WTC11 (cell line): ENCODE results near the gene MYNN. TPM values are rescaled to one million over a fixed set of nuclear protein-coding genes. Genes with fewer than 3 reads are reported as not detected.

ENCODE experiments used
- ATAC-seq: fragments of 200-7000 bp; cut with Tn5 transposase; 2 replicates; pipeline ENCODE4 v1.10.0; 2021; ENCODE audit warnings: mild to moderate bottlenecking, moderate library complexity
- CTCF ChIA-PET: fragments of 300-600 bp; sonication (Branson Sonifier 250); formaldehyde crosslinking; loops from one replicate; lab custom pipeline; 2021; ENCODE audit warnings: antibody characterized with exemption; lab: Charles Lee
- POLR2A ChIA-PET: fragments of 350-600 bp; sonication (Branson Sonifier 250); formaldehyde crosslinking; loops from one replicate; lab custom pipeline; 2021; ENCODE audit warnings: antibody characterized with exemption; lab: Charles Lee
- DNase-seq: peaks from one replicate; pipeline ENCODE4 v3.0.0; 2021; ENCODE audit warnings: low spot score
- H3K27ac Mint-ChIP-seq: 2 replicates; pipeline ENCODE4 v1.8.0; 2021; ENCODE audit warnings: mixed read lengths
- H3K27me3 Mint-ChIP-seq: 2 replicates; pipeline ENCODE4 v1.8.0; 2021; ENCODE audit warnings: low read depth, mild to moderate bottlenecking, moderate library complexity, mixed read lengths
- H3K36me3 Mint-ChIP-seq: 2 replicates; pipeline ENCODE4 v1.8.0; 2021; ENCODE audit warnings: mixed read lengths
- H3K4me1 Mint-ChIP-seq: 2 replicates; pipeline ENCODE4 v1.8.0; 2022; ENCODE audit warnings: mixed read lengths
- H3K4me3 Mint-ChIP-seq: 2 replicates; pipeline ENCODE4 v1.8.0; 2021; ENCODE audit warnings: mild to moderate bottlenecking, moderate library complexity, mixed read lengths
- H3K9me3 Mint-ChIP-seq: 2 replicates; pipeline ENCODE4 v1.8.0; 2021; ENCODE audit warnings: mixed read lengths
- ARID4B ChIP-seq: sonication (generic); formaldehyde crosslinking; IDR thresholded peaks from 2 replicates; pipeline ENCODE4 v1.8.0; 2023; ENCODE audit warnings: missing genetic modification reagents, mild to moderate bottlenecking, borderline replicate concordance
- ATF3 ChIP-seq: sonication (generic); formaldehyde crosslinking; conservative IDR thresholded peaks from 2 replicates; pipeline ENCODE4 v1.8.1; 2022; ENCODE audit warnings: mild to moderate bottlenecking, missing genetic modification reagents
- CBFB ChIP-seq: sonication (generic); formaldehyde crosslinking; IDR thresholded peaks from 2 replicates; pipeline ENCODE4 v1.8.1; 2022; ENCODE audit warnings: mild to moderate bottlenecking, low read depth, missing genetic modification reagents
- CDX4 ChIP-seq: fragments of 250-450 bp; sonication (Bioruptor Pico); IDR thresholded peaks from 2 replicates; pipeline ENCODE4 v1.9.0; 2021; ENCODE audit warnings: moderate library complexity, mild to moderate bottlenecking, inconsistent platforms, borderline replicate concordance
- CREB1 ChIP-seq: sonication (generic); formaldehyde crosslinking; IDR thresholded peaks from 2 replicates; pipeline ENCODE4 v1.8.0; 2023; ENCODE audit warnings: mild to moderate bottlenecking, missing genetic modification reagents
- EMX1 ChIP-seq: fragments of 250-450 bp; sonication (Bioruptor Pico); IDR thresholded peaks from 2 replicates; pipeline ENCODE4 v1.8.0; 2021; ENCODE audit warnings: mild to moderate bottlenecking
- HMGXB4 ChIP-seq: sonication (generic); formaldehyde crosslinking; IDR thresholded peaks from 2 replicates; pipeline ENCODE4 v1.8.1; 2023; ENCODE audit warnings: mild to moderate bottlenecking, moderate library complexity, missing genetic modification reagents
- IRF2 ChIP-seq: sonication (generic); formaldehyde crosslinking; IDR thresholded peaks from 2 replicates; pipeline ENCODE4 v1.8.0; 2022; ENCODE audit warnings: low read depth, missing genetic modification reagents, borderline replicate concordance
- JUN ChIP-seq: sonication (generic); formaldehyde crosslinking; IDR thresholded peaks from 2 replicates; pipeline ENCODE4 v1.8.0; 2023; ENCODE audit warnings: mild to moderate bottlenecking, missing genetic modification reagents
- NFYB ChIP-seq: sonication (generic); formaldehyde crosslinking; conservative IDR thresholded peaks from 2 replicates; pipeline ENCODE4 v1.8.0; 2022; ENCODE audit warnings: low read depth, missing genetic modification reagents
- NR2C2 ChIP-seq: sonication (generic); formaldehyde crosslinking; IDR thresholded peaks from 2 replicates; pipeline ENCODE4 v1.8.0; 2022; ENCODE audit warnings: mild to moderate bottlenecking, missing genetic modification reagents
- NR3C1 ChIP-seq: sonication (generic); formaldehyde crosslinking; conservative IDR thresholded peaks from 2 replicates; pipeline ENCODE4 v1.8.1; 2023; ENCODE audit warnings: low read depth, mild to moderate bottlenecking, missing genetic modification reagents
- PRDM15 ChIP-seq: sonication (generic); formaldehyde crosslinking; IDR thresholded peaks from 2 replicates; pipeline ENCODE4 v1.8.0; 2022; ENCODE audit warnings: missing genetic modification reagents
- PRRX2 ChIP-seq: fragments of 250-450 bp; sonication (Bioruptor Pico); IDR thresholded peaks from 2 replicates; pipeline ENCODE4 v1.8.0; 2021; ENCODE audit warnings: mild to moderate bottlenecking
- RORB ChIP-seq: fragments of 250-450 bp; sonication (Bioruptor Pico); IDR thresholded peaks from 2 replicates; pipeline ENCODE4 v1.9.0; 2021; ENCODE audit warnings: mild to moderate bottlenecking
- SOX15 ChIP-seq: fragments of 250-450 bp; sonication (Bioruptor Pico); IDR thresholded peaks from 2 replicates; pipeline ENCODE4 v1.9.0; 2021; ENCODE audit warnings: mild to moderate bottlenecking
- TEAD1 ChIP-seq: sonication (generic); formaldehyde crosslinking; IDR thresholded peaks from 2 replicates; pipeline ENCODE4 v1.8.0; 2022; ENCODE audit warnings: mild to moderate bottlenecking, missing genetic modification reagents
- TEAD4 ChIP-seq: sonication (generic); formaldehyde crosslinking; IDR thresholded peaks from 2 replicates; pipeline ENCODE4 v1.8.0; 2022; ENCODE audit warnings: mild to moderate bottlenecking, missing genetic modification reagents
- TP53 ChIP-seq: sonication (generic); formaldehyde crosslinking; IDR thresholded peaks from 2 replicates; pipeline ENCODE4 v1.8.1; 2023; ENCODE audit warnings: mild to moderate bottlenecking, missing genetic modification reagents
- ZBTB43 ChIP-seq: sonication (generic); formaldehyde crosslinking; IDR thresholded peaks from 2 replicates; pipeline ENCODE4 v1.8.1; 2023; ENCODE audit warnings: mild to moderate bottlenecking, missing genetic modification reagents
- ZNF121 ChIP-seq: sonication (generic); formaldehyde crosslinking; IDR thresholded peaks from 2 replicates; pipeline ENCODE4 v1.8.0; 2023; ENCODE audit warnings: missing genetic modification reagents
- ZNF263 ChIP-seq: sonication (generic); formaldehyde crosslinking; IDR thresholded peaks from 2 replicates; pipeline ENCODE4 v1.8.1; 2022; ENCODE audit warnings: low read depth, mild to moderate bottlenecking, moderate library complexity, missing genetic modification reagents
- ZNF396 ChIP-seq: fragments of 250-450 bp; sonication (Bioruptor Pico); IDR thresholded peaks from 2 replicates; pipeline ENCODE4 v1.8.0; 2021; ENCODE audit warnings: mild to moderate bottlenecking, moderate library complexity, borderline replicate concordance
- total RNA-seq: library from RNA; stranded (reverse); gene quantifications from 3 replicates; pipeline ENCODE4 v1.2.3, GENCODE V29; 2021

MYNN gene
- total RNA-seq, 1 experiment from 2014 or later = 14.3 TPM

GRCh38 chr3:169836078-169836941, 63.1 kb downstream of the MYNN start:
- H3K36me3 Mint-ChIP-seq = no peaks in the 10 kb centered on the region
- no peaks in the 10 kb centered on the region for H3K27me3 Mint-ChIP-seq
- no peak overlapping the region for H3K4me3 Mint-ChIP-seq
- ChIA-PET CTCF (no interaction called here), POLR2A (no interaction called here)
- ATAC-seq (peak; percentile 71), DNase-seq (no peak)
- TF ChIP-seq ATF3 (CRISPR knock-in tag) (no peak), IRF2 (CRISPR knock-in tag) (no peak), NR2C2 (no peak), TEAD1 (CRISPR knock-in tag) (no peak), ARID4B (no peak), PRRX2 (CRISPR knock-in tag) (no peak), ZNF121 (no peak)
- H3K27ac Mint-ChIP-seq = no peak overlapping the region
- H3K4me1 Mint-ChIP-seq = 0 out of 2 replicates have a peak, but pooled peaks cover 5% of the 10 kb centered on the region
- H3K9me3 Mint-ChIP-seq = no peaks in the 10 kb centered on the region

GRCh38 chr3:169836942-169837275, 63.7 kb downstream of the MYNN start:
- no peak for DNase-seq
- H3K4me3 Mint-ChIP-seq = no peak overlapping the region
- no peaks in the 10 kb centered on the region for H3K9me3 Mint-ChIP-seq
- no peak overlapping the region for H3K27ac Mint-ChIP-seq
- CTCF ChIA-PET = no interaction called here
- no peaks in the 10 kb centered on the region for H3K27me3 Mint-ChIP-seq
- POLR2A ChIA-PET = no interaction called here
- ATAC-seq = peak; percentile 71
- 0 out of 2 replicates have a peak, but pooled peaks cover 5% of the 10 kb centered on the region for H3K4me1 Mint-ChIP-seq
- no peaks in the 10 kb centered on the region for H3K36me3 Mint-ChIP-seq
- TF ChIP-seq NFYB (no peak), ZNF396 (CRISPR knock-in tag) (no peak), RORB (CRISPR knock-in tag) (no peak), SOX15 (CRISPR knock-in tag) (no peak), EMX1 (CRISPR knock-in tag) (no peak), HMGXB4 (no peak), CBFB (CRISPR knock-in tag) (no peak), TP53 (no peak), CREB1 (no peak), PRRX2 (CRISPR knock-in tag) (no peak), CDX4 (CRISPR knock-in tag) (no peak), NR3C1 (no peak), PRDM15 (CRISPR knock-in tag) (no peak), ZNF263 (no peak), NR2C2 (no peak), JUN (CRISPR knock-in tag) (no peak), ZBTB43 (CRISPR knock-in tag) (no peak), TEAD4 (CRISPR knock-in tag) (no peak), TEAD1 (CRISPR knock-in tag) (no peak)
